Epithelial cell of proximal tubule (primary cell): ENCODE data around the gene RPL29. TPM values are rescaled to one million over a fixed set of nuclear protein-coding genes. Genes with fewer than 3 reads are reported as not detected.
"Not testable (repeated sequence)": the region's sequence is repeated elsewhere in the genome, so short reads cannot be mapped to it uniquely, and the experiment has no call there.

Experiments used
- DNase-seq: peaks from one replicate; pipeline ENCODE4 v3.0.0-alpha.2; 2011; ENCODE audit warnings: low read depth
- H3K4me3 ChIP-seq: 2 replicates; pipeline ENCODE4 v1.5.1; 2011; ENCODE audit warnings: low read depth, mild to moderate bottlenecking, low read length
- CTCF ChIP-seq: conservative IDR thresholded peaks from 2 replicates; pipeline ENCODE4 v1.5.1; 2012; ENCODE audit warnings: low read depth, mild to moderate bottlenecking, low read length
- total RNA-seq: library from RNA; depleted of rRNA; stranded (reverse); fragments of >200 nt; gene quantifications from 2 replicates; pipeline ENCODE4 v1.2.3, GENCODE V29; 2015

Gene RPL29
- total RNA-seq, 1 donor from 2014 or later, result 1,795 TPM

- no peak for DNase-seq
- TF ChIP-seq CTCF, result no peak
- no peak overlapping the region for H3K4me3 ChIP-seq
Observed at GRCh38 chr3:51998774-51999173, 3.1 kb upstream of the RPL29 start.

GRCh38 chr3:51997935-51998596, 2.4 kb upstream of the RPL29 start:
- TF ChIP-seq CTCF, result no peak
- no peak for DNase-seq
- no peak overlapping the region for H3K4me3 ChIP-seq

- no peak for TF ChIP-seq CTCF
- DNase-seq, result no peak
- no peak overlapping the region for H3K4me3 ChIP-seq
Observed at GRCh38 chr3:51997172-51997571, 1.5 kb upstream of the RPL29 start.

GRCh38 chr3:51994530-51994929, 1.2 kb downstream of the RPL29 start:
- peak overlapping the region; percentile 99 for H3K4me3 ChIP-seq
- DNase-seq, result no peak
- TF ChIP-seq CTCF, result no peak

GRCh38 chr3:51993657-51994056, 2.0 kb downstream of the RPL29 start:
- DNase-seq, H3K4me3 ChIP-seq: not testable (repeated sequence)

GRCh38 chr3:51992017-51992682, 3.5 kb downstream of the RPL29 start:
- H3K4me3 ChIP-seq, result no peak overlapping the region
- no peak for TF ChIP-seq CTCF
- no peak for DNase-seq

- not testable (repeated sequence) for DNase-seq, H3K4me3 ChIP-seq
Observed at GRCh38 chr3:51990501-51990971, 5.2 kb downstream of the RPL29 start.
